PC-9 (cell line): ENCODE data around the gene IYD.

ENCODE experiments used
- EZH2 ChIP-seq: fragments of 200-600 bp; sonication (generic); IDR thresholded peaks from 2 replicates; pipeline ENCODE4 v1.8.0; 2017; ENCODE audit warnings: antibody characterized with exemption, low read depth
- TF ChIP-seq, protein P1 (sequence below): fragments of 200-600 bp; sonication (generic); conservative IDR thresholded peaks from 2 replicates; pipeline ENCODE4 v1.6.1; 2017; ENCODE audit warnings: mixed run types, antibody characterized with exemption, mild to moderate bottlenecking, moderate library complexity

DNA sequence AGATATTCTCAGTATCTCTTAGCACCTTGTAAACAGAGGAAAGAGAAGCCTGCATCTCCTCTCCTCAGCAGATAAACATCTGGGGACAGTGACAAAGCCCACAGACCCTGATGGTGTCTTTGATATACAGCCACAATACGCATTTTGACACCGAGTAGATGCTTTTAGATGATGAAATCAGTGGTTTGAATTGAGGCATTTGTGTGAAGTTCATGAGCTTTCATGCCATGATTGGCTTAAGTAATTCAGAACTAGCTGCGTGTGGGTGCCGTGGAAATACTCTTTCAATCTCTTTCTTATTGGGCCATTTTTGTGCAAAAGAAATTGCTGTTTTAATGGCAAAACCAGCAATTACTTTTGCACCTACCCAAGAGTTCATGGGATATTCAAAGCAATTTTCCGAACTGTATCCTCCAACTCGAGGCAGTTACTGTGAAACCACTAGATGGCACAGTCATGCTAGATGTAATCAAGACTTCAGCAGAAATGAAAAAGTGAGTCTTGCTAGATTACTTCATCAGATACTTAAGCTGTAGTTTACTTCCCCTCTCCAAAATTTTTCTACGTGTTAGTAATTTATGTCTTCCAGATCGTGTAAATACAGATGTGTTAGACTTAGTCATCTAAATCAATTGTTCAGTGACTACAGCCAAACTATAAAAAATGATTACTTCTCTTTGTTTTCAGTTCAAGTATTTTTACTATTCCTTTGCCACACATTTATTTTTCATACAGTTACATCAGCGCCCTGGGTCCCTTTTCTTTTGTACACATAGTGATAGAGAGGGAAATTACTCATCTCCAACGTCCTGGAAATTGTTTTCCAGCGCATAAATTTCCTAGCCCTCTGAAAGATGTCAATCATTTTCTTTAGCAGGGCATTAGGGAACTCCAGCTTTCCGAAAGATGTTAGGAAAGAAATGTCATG, 49.4 kb downstream of the IYD start:
- TF ChIP-seq, protein P1, sequence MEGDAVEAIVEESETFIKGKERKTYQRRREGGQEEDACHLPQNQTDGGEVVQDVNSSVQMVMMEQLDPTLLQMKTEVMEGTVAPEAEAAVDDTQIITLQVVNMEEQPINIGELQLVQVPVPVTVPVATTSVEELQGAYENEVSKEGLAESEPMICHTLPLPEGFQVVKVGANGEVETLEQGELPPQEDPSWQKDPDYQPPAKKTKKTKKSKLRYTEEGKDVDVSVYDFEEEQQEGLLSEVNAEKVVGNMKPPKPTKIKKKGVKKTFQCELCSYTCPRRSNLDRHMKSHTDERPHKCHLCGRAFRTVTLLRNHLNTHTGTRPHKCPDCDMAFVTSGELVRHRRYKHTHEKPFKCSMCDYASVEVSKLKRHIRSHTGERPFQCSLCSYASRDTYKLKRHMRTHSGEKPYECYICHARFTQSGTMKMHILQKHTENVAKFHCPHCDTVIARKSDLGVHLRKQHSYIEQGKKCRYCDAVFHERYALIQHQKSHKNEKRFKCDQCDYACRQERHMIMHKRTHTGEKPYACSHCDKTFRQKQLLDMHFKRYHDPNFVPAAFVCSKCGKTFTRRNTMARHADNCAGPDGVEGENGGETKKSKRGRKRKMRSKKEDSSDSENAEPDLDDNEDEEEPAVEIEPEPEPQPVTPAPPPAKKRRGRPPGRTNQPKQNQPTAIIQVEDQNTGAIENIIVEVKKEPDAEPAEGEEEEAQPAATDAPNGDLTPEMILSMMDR = peak; percentile 76
- TF ChIP-seq EZH2 = no peak
